ENCODE results near the gene SKIDA1. TPM values are rescaled to one million over a fixed set of nuclear protein-coding genes. Genes with fewer than 3 reads are reported as not detected.

SKIDA1 gene
- total RNA-seq, 1 donor from 2014 or later: 0.44 TPM

DNA sequence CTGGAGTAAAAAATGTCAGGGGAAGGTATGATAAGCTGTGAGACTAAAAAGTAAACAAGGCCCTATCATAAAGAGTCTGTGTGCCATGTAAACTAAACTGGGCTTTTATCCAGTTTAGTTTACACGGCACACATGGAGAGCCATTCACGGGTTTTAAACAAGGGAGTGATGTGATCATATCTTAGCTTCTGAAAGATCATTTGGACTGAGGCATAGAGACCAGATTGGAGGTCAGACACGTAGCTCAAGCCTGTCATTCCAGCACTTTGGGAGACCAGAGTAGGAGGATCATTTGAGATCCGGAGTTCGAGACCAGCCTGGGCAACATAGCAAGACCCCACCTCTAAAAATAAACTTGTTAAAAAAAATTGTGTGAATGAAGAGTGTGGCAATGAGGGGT is 50.1 kb downstream of the SKIDA1 start:
- ATAC-seq: no peak

DNA sequence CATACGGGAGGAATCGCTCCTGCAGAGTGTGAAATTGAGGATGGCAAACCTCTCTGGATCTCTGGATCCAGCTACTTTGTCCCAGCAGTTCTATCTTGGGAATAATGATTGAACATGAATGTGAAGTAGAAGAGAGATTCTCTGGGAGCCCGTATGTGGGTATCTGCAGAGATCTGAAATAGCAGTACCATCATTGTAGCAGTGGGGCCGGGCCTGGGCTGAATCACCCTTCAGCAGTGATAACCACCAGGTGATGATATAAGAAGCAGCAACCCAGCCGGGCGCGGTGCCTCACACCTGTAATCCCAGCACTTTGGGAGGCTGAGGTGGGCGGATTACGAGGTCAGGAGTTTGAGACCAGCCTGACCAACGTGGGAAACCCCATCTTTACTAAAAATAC is 51.9 kb downstream of the SKIDA1 start:
- no peak for ATAC-seq

GRCh38 chr10:21473135-21473534 is 52.3 kb downstream of the SKIDA1 start:
- ATAC-seq: no peak

DNA sequence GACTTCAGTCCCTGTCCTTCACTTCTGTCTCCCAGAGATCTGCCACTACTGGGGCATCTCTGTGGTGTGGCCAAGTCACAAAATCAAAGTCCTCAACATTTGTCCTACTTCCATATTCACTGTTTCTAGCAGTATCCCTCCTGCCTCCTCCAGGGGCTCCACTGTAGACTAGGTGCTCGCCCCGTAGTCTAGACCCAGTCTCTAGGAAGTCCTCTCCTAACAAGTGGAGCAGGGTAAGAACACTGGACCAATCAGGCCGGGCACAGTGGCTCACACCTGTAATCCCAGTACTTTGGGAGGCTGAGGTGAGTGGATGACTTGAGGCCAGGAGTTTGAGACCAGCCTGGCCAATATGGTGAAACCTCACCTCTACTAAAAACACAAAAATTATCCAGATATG is 57.4 kb downstream of the SKIDA1 start:
- no peak for ATAC-seq

- no peak for ATAC-seq
Observed at GRCh38 chr10:21467633-21468032, 57.8 kb downstream of the SKIDA1 start.

DNA sequence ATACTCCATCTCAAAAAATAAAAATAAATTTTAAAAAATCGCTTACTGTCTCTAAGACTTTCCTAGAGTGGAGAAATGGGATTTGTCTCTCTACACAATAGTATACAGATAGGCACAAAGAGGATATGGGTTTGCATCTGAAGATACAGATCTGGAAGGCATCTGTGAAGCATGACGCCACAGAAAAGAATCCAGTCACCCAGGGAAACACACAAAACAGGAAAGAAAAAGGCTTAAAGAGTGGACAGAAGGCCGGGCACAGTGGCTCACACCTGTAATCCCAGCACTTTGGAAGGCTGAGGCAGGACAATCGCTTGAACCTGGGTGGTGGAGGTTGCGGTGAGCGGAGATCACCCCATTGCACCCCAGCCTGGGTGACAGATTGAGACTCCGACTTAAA is 61.3 kb downstream of the SKIDA1 start:
- no peak for ATAC-seq

Other genes with a start within 250 kb of the SKIDA1 start
- gene MLLT10, start 8.6 kb upstream of the SKIDA1 start, total RNA-seq: 31.0 TPM

Measured in esophagus mucosa (tissue), 1 donor.